Occipital lobe (tissue), 2 donors: ENCODE measurements around the gene OSBP2. TPM values are rescaled to one million over a fixed set of nuclear protein-coding genes. Genes with fewer than 3 reads are reported as not detected.
"Not testable (repeated sequence)": the region's sequence is repeated elsewhere in the genome, so short reads cannot be mapped to it uniquely, and the experiment has no call there.

ENCODE experiments used
- DNase-seq: peaks from one replicate; lab custom pipeline; 2025; lab: John Stamatoyannopoulos, UW
- total RNA-seq: library from RNA; depleted of rRNA; stranded (reverse); fragments of >200 nt; gene quantifications from one replicate; pipeline ENCODE4 v1.2.3, GENCODE V29; 2014

Gene OSBP2
- 27.0 TPM for total RNA-seq

GRCh38 chr22:30694640-30695350 lies at the start of gene OSBP2:
Gene OSBP2 (plus strand): TSS chr22:30694874. CDS start chr22:30694910, 36 bp downstream.
- DNase-seq = no peak

- no peak for DNase-seq
Measured at GRCh38 chr22:30646518-30647160, 48.0 kb upstream of the OSBP2 start.

GRCh38 chr22:30647536-30647935 lies 47.1 kb upstream of the OSBP2 start:
- no peak for DNase-seq

- DNase-seq = no peak
Measured at GRCh38 chr22:30648825-30649224, 45.8 kb upstream of the OSBP2 start.

- DNase-seq = peak; percentile 19
Measured at GRCh38 chr22:30649430-30650007, 45.2 kb upstream of the OSBP2 start.

- DNase-seq = no peak
Measured at GRCh38 chr22:30650508-30651116, 44.1 kb upstream of the OSBP2 start.

- no peak for DNase-seq
Measured at GRCh38 chr22:30652852-30653251, 41.8 kb upstream of the OSBP2 start.

- DNase-seq = no peak
Measured at GRCh38 chr22:30654361-30654760, 40.3 kb upstream of the OSBP2 start.

- DNase-seq = no peak
Measured at GRCh38 chr22:30655532-30655931, 39.1 kb upstream of the OSBP2 start.

GRCh38 chr22:30662040-30662439 lies 32.6 kb upstream of the OSBP2 start:
- no peak for DNase-seq

- DNase-seq = no peak
Measured at GRCh38 chr22:30664798-30665197, 29.9 kb upstream of the OSBP2 start.

GRCh38 chr22:30665266-30665665 lies 29.4 kb upstream of the OSBP2 start:
- DNase-seq = no peak

GRCh38 chr22:30665786-30666185 lies 28.9 kb upstream of the OSBP2 start:
- DNase-seq = no peak

- DNase-seq = no peak
Measured at GRCh38 chr22:30667107-30667493, 27.6 kb upstream of the OSBP2 start.

- peak; percentile 90 for DNase-seq
Measured at GRCh38 chr22:30667494-30668385, 26.9 kb upstream of the OSBP2 start, which contains the start of gene DUSP18. Gene DUSP18 (minus strand): TSS chr22:30667875. CDS start chr22:30664003, 3,872 bp downstream.

GRCh38 chr22:30668386-30668710 lies 26.3 kb upstream of the OSBP2 start:
- no peak for DNase-seq

GRCh38 chr22:30671071-30671470 lies 23.6 kb upstream of the OSBP2 start:
- no peak for DNase-seq

GRCh38 chr22:30673136-30673535 lies 21.5 kb upstream of the OSBP2 start:
- DNase-seq = no peak

- DNase-seq = no peak
Measured at GRCh38 chr22:30674482-30674881, 20.2 kb upstream of the OSBP2 start.

- DNase-seq = no peak
Measured at GRCh38 chr22:30675436-30675835, 19.2 kb upstream of the OSBP2 start.

- not testable (repeated sequence) for DNase-seq
Measured at GRCh38 chr22:30676565-30676964, 18.1 kb upstream of the OSBP2 start.
